Motor neuron (in vitro differentiated cells): ENCODE measurements around the gene GTF3A. TPM values are rescaled to one million over a fixed set of nuclear protein-coding genes. Genes with fewer than 3 reads are reported as not detected.

Experiments
- ATAC-seq, 8 experiments: fragments of 200-7000 bp; cut with Tn5 transposase; replicated peaks in 6 of 8; 2 replicates each; pipeline ENCODE4 v1.8.0; 2021; ENCODE audit warnings: mild to moderate bottlenecking in 8 of 8, moderate library complexity in 8 of 8
- H3K27ac ChIP-seq, 2 donors: fragments of 250-450 bp; sonication (Bioruptor Pico); 2 replicates each; pipeline ENCODE4 v1.9.0; 2021; ENCODE audit warnings: antibody characterized with exemption in 2 of 2, mild to moderate bottlenecking in 2 of 2, moderate library complexity in 1 of 2
- H3K4me1 ChIP-seq, 2 donors: fragments of 250-450 bp; sonication (Bioruptor Pico); replicated peaks in 1 of 2; 2 replicates each; pipeline ENCODE4 v1.6.1; 2021; ENCODE audit warnings: antibody characterized with exemption in 2 of 2, mild to moderate bottlenecking in 2 of 2, moderate library complexity in 1 of 2
- H3K4me3 ChIP-seq, 5 donors: fragments of 250-450 bp; sonication (Bioruptor Pico); 2 replicates each; pipeline ENCODE4 v1.9.0; 2021; ENCODE audit warnings: antibody characterized with exemption in 5 of 5, mild to moderate bottlenecking in 5 of 5, moderate library complexity in 4 of 5
- WGBS, 10 experiments: fragments of 450-650 bp; shearing (Covaris generic); methylation state at CpG; one replicate each; pipeline ENCODE4 v1.0.0; 2022; 5-methylcytosine and 5-hydroxymethylcytosine counted together
- in situ Hi-C, 9 experiments: fragments of 400-800 bp; cut with MboI; loops; one replicate each; pipeline ENCODE4 v1.15.0; 2021; ENCODE audit warnings: low sequenced_read_pairs in 9 of 9, low pct_unique_long_range_greater_than_20kb in 2 of 9; ENCODE audit not compliant: unreplicated experiment in 9 of 9
- total RNA-seq, 8 experiments: library from RNA; unstranded; fragments of 300-600 nt; gene quantifications; 2 replicates each; pipeline versions ENCODE4 v1.2.3 to v1.2.4, GENCODE V29; 2022

The GTF3A gene
- total RNA-seq, result 100 to 1,000 TPM in 4 of 8 experiments, 10 to 100 TPM in 4; 71.7 to 196 (median 97.4) TPM

DNA sequence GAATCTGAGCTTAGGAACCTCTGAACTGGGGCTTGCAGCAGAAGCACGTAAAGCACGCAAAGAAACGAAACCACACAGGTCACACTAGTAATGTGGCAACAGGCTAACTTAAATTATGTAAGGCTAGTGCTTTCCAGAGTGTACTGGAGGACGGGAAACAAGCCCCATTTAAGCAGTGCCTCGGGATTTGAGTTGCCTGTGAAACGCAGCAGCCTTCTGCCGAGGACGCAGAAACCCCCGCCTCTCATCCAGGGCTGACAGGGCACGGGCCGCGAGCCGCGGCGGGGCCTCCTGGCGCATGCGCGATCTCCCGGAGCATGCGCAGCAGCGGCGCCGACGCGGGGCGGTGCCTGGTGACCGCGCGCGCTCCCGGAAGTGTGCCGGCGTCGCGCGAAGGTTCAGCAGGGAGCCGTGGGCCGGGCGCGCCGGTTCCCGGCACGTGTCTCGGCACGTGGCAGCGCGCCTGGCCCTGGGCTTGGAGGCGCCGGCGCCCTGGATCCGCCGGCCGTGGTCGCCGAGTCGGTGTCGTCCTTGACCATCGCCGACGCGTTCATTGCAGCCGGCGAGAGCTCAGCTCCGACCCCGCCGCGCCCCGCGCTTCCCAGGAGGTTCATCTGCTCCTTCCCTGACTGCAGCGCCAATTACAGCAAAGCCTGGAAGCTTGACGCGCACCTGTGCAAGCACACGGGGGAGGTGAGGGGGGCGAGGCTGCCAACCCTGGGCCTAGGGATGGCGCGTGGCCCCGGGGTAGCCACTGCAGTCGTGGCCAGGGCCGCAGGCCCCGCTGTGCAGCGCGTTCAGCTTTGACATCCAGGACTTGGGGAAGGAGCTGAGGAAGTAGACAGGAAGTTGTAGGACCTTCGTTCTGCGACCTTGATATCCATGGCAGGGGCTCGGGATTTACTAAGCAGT lies at the start of gene GTF3A:
TSS of gene GTF3A (plus strand) at position 374 of the 912 bp plus-strand sequence.
- peaks cover 16 to 19% of the 10 kb centered on the region in 2 donors for H3K4me1 ChIP-seq
- ATAC-seq, result peak; percentile 71 to 95 (median 91)
- in situ Hi-C loops, result no loop called here
- 0 to 20% (median 5%) methylated on average over 1 to 21 of the region's 85 CpGs; no CpG with 5 or more reads in 2 of the 10 experiments for WGBS, 10 experiments
- peak within 1 kb of the TSS; percentile 45 to 71 (median 57) for H3K4me3 ChIP-seq
- peak within 1 kb of the TSS; percentile 52 to 78 for H3K27ac ChIP-seq

DNA sequence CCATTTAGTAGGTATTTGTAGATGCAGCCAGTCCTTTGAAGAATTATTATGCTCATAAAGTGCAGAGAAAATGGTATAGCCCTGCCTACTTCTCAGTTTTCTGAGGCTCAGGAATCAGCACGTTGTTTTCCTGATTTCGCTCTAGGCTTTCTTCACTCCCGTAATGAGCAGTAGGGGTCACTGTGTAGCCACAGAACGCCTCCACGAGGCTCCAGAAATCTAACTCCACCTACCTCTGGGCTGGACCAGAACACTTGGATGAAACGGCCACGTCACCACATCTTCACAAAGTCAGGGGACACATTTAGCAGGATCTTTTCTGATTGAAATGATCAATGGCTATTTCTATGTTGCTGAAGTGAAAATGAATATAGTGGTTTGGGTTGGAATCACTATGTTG lies 49.8 kb upstream of the GTF3A start:
- Histone ChIP-seq H3K4me1 (peaks cover 0 to 3% of the 10 kb centered on the region in 2 donors), H3K4me3 (no peak overlapping the region), H3K27ac (no peak overlapping the region)
- WGBS, 10 experiments, result 0 to 20% (median 5%) methylated on average over 1 to 7 of the region's 7 CpGs; no CpG with 5 or more reads in 4 of the 10 experiments
- peak; percentile 80 to 96 (median 88) for ATAC-seq
- in situ Hi-C loops, result loop anchor here (10.0 to 25.0 kb wide), 5 partner anchors 387 to 613 kb away; partner anchors contain the start of gene URAD (in 8 of the 9)

DNA sequence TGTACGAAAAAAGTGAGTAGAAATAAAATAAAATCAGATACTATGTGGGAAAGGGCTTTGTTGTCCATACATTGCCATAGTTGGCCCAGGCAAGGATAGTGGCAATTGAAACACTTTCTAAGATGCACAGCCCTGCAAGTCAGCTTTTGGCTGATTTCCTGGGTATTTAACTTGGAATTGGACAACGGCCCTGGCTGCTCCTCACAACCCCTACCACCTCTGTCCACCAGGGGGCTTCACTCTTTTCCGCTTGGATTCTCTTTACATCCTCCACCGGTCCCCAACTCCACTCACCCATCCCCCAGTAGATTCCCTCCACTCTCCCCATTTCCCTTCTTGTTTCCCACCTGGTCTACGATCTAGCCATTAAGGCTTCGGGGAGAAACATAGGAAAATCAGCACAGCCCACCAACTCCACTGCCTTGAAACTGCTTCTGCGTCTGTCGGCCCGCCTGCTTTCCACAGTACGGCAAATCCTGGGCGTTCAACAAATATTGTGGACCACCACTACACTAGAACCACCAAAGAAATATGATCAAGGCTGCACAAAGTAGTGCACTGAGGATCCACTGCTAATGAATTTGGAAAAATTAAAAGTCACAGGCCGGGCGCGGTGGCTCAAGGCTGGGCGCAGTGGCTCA lies 48.6 kb upstream of the GTF3A start:
- 0 to 100% (median 75%) methylated on average over 1 to 10 of the region's 15 CpGs for WGBS, 10 experiments
- in situ Hi-C loops, result loop anchor here in 7 of 9 experiments (10.0 to 25.0 kb wide), 4 partner anchors 436 to 611 kb away; partner anchors contain the start of gene URAD (in 4 of the 7)

DNA sequence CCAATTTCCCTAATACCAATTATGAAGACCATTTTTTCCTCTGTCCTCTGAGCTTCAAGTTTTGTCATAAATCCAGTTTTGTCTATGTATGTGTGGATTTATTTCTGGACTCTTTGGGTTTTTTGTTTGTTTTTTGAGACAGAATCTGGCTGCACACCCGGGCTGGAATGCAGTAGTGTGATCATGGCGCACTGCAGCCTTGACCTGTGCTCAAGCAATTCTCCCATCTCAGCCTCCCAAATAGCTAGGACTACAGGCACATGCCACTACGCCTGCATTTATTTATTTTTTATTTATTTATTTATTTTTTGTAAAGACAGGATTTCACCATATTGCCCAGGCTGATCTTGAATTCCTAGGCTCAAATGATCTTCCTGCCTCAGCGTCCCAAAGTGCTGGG lies 45.3 kb upstream of the GTF3A start:
- ATAC-seq, result no peak
- Histone ChIP-seq H3K4me3 (no peak overlapping the region), H3K4me1 (peaks cover 9 to 15% of the 10 kb centered on the region in 2 donors), H3K27ac (no peak overlapping the region)
- in situ Hi-C loops, result loop anchor here in 7 of 9 experiments (10.0 to 25.0 kb wide), 4 partner anchors 433 to 608 kb away; partner anchors contain the start of gene URAD (in 4 of the 7)
- WGBS, 10 experiments, result 49 to 100% (median 68%) methylated on average over 1 to 4 of the region's 4 CpGs; no CpG with 5 or more reads in 1 of the 10 experiments

More for the DNA sequence above, 48.6 kb upstream of the GTF3A start:
- Histone ChIP-seq H3K4me3 (no peak overlapping the region), H3K4me1 (peaks cover 9% of the 10 kb centered on the region in 2 donors), H3K27ac (no peak overlapping the region)
- ATAC-seq, result peak in 3 of 8 experiments; percentile 29 to 61 (median 48)

DNA sequence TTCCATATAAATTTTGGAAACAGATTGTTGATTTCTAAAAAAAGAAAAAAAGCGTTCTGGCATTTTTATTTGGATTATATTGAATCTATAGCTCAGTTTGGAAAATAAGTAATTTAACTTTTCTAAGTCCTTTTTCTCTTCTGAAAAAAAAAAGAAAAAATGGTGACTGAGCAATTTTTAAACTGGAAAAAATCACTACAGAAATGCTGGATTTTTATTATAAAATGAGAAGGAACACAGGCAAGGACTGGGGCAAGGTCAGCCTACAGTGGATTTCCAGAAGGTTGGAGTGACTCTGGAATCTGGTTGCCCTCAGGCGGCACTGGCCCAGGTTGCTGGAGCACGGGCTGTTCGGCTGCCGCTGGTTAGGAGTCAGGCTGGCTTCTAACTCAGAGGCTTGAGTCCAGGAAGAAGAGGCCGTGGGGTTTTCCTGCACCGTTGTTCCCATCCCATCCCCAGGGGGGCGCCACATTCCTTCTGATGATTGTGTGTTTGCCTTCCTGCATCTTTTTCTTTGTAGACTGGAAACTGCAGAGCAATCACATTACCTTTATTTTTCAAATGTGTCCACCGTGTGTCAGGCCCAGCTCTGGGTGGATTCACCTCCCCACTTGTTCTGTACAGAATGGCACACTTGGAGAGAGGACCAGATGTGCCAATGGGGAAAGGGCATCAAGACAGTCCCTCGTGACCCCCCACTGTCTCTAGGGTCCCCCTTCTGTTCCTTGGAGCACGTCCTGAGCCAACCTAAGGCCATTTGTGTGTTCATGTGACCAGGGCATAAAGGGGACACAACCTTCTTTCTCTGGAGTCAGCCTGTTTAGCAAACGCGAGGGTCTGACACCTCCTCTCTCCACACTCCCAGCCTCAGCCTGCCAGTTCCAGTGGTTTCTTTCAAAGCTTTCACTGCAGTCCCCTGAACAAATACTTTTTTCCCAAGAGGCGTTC lies 44.5 kb upstream of the GTF3A start:
- Histone ChIP-seq H3K4me1 (peaks cover 9 to 15% of the 10 kb centered on the region in 2 donors), H3K27ac (no peak overlapping the region), H3K4me3 (no peak overlapping the region)
- peak; percentile 70 to 94 (median 80) for ATAC-seq
- in situ Hi-C loops, result loop anchor here in 7 of 9 experiments (10.0 to 25.0 kb wide), 5 partner anchors 432 to 607 kb away; partner anchors contain the start of gene URAD (in 4 of the 7)
- WGBS, 10 experiments, result 9 to 100% (median 44%) methylated on average over 1 to 12 of the region's 14 CpGs

GRCh38 chr13:27381601-27382000 lies 42.8 kb upstream of the GTF3A start:
- no peak overlapping the region for H3K27ac ChIP-seq
- no peak overlapping the region for H3K4me3 ChIP-seq
- 27 to 80% (median 40%) methylated on average over 1 to 9 of the region's 17 CpGs; no CpG with 5 or more reads in 4 of the 10 experiments for WGBS, 10 experiments
- ATAC-seq, result no peak
- peaks cover 9 to 15% of the 10 kb centered on the region in 2 donors for H3K4me1 ChIP-seq
- in situ Hi-C loops, result loop anchor here in 7 of 9 experiments (10.0 to 25.0 kb wide), 4 partner anchors 431 to 606 kb away; partner anchors contain the start of gene URAD (in 3 of the 7)

GRCh38 chr13:27383104-27383921 lies 41.1 kb upstream of the GTF3A start:
- 39 to 100% (median 86%) methylated on average over 1 to 15 of the region's 22 CpGs; no CpG with 5 or more reads in 3 of the 10 experiments for WGBS, 10 experiments
- in situ Hi-C loops, result loop anchor here in 7 of 9 experiments (10.0 to 25.0 kb wide), 4 partner anchors 429 to 604 kb away; partner anchors contain the start of gene URAD (in 3 of the 7)
- peak in 6 of 8 experiments; percentile 24 to 50 (median 46) for ATAC-seq

DNA sequence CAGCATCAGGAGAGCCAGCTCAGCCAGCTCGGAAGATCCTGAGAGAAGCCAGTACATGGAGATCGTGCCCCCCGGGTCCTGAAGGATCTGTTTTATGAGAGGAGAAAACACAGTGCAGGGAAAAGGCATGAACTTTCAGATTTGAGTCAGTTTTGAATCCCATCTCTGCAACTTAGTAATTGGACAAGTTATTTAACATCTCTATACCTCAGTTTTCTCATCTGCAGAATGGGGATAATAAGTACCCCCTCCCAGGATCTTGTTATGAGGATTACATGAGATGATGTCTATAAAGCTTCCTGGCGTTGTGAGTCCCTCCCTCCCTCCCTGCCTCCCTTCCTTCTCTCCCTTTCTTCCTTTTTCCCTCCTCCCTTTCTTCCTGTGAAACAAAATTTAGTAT lies 40.1 kb upstream of the GTF3A start:
- 33 to 100% (median 89%) methylated on average over 1 to 3 of the region's 4 CpGs; no CpG with 5 or more reads in 6 of the 10 experiments for WGBS, 10 experiments
- in situ Hi-C loops, result loop anchor here in 7 of 9 experiments (10.0 to 25.0 kb wide), 4 partner anchors 428 to 603 kb away; partner anchors contain the start of gene URAD (in 3 of the 7)
- Histone ChIP-seq H3K4me1 (peaks cover 9 to 15% of the 10 kb centered on the region in 2 donors), H3K4me3 (no peak overlapping the region), H3K27ac (no peak overlapping the region)
- no peak for ATAC-seq

More at GRCh38 chr13:27383104-27383921, 41.1 kb upstream of the GTF3A start:
- Histone ChIP-seq H3K27ac (no peak overlapping the region), H3K4me3 (no peak overlapping the region), H3K4me1 (peaks cover 9 to 15% of the 10 kb centered on the region in 2 donors)

- H3K4me3 ChIP-seq, result no peak overlapping the region
- ATAC-seq, result no peak
- no peaks in the 10 kb centered on the region for H3K4me1 ChIP-seq
- 0 to 100% (median 67%) methylated on average over 1 to 2 of the region's 2 CpGs; no CpG with 5 or more reads in 5 of the 10 experiments for WGBS, 10 experiments
- H3K27ac ChIP-seq, result no peak overlapping the region
- in situ Hi-C loops, result loop anchor here in 7 of 9 experiments (10.0 to 25.0 kb wide), 4 partner anchors 424 to 599 kb away; partner anchors contain the start of gene URAD (in 3 of the 7)
These were observed 36.2 kb upstream of the GTF3A start for GRCh38 chr13:27388241-27388640.

DNA sequence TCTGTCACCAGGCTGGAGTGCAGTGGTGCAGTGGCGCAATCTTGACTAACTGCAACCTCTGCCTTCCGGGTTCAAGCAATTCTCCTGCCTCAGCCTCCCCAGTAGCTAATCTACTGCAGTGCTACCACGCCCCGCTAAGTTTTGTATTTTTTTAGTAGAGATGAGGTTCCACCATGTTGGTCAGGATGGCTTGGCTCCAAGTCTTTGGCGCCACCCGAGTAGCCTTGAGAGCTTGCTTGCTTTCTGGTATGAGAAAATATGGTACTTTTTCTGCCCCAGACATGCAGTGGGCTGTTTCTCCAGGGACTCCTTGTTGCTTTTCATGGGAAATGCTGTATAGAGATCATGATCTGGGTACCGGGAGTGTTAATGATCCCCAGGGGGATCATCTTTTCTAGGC lies 34.5 kb upstream of the GTF3A start:
- H3K4me3 ChIP-seq, result no peak overlapping the region
- no peak for ATAC-seq
- no peak overlapping the region for H3K27ac ChIP-seq
- in situ Hi-C loops, result loop anchor here in 7 of 9 experiments (10.0 to 25.0 kb wide), 4 partner anchors 422 to 597 kb away; partner anchors contain the start of gene URAD (in 3 of the 7)
- no peaks in the 10 kb centered on the region for H3K4me1 ChIP-seq
- WGBS, 10 experiments, result 6 to 100% (median 85%) methylated on average over 1 to 6 of the region's 7 CpGs; no CpG with 5 or more reads in 2 of the 10 experiments

DNA sequence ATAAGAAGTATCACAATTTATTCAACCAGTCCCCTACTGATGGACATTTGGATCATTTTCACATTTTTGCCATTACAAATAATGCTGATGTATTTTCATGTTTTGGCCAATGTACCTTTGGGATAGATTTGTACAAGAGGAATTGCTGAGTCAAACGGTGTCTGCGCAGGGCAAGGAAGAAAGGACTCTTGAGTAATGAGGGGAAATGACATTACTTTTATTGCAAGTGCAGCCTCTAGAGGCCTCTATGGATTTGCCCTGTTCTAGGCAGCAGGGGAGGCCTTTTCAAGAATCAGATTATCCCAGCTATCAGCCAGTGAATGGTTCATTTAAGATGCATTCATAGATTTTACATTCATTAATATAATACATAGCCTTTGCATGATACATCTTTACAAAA lies 32.9 kb upstream of the GTF3A start:
- H3K4me3 ChIP-seq, result no peak overlapping the region
- H3K27ac ChIP-seq, result no peak overlapping the region
- no peak for ATAC-seq
- WGBS, 10 experiments, result 40 to 100% (median 75%) methylated on average over 1 to 2 of the region's 2 CpGs; no CpG with 5 or more reads in 1 of the 10 experiments
- in situ Hi-C loops, result loop anchor here in 7 of 9 experiments (25.0 kb wide), 3 partner anchors 421 to 596 kb away; partner anchors contain the start of gene URAD (in 3 of the 7)
- no peaks in the 10 kb centered on the region for H3K4me1 ChIP-seq
